GM23338 (cell line): ENCODE data around the gene LRRC4. TPM values are rescaled to one million over a fixed set of nuclear protein-coding genes. Genes with fewer than 3 reads are reported as not detected.

Experiments used
- ATAC-seq: fragments of 200-7000 bp; cut with Tn5 transposase; 3 replicates; pipeline ENCODE4 v1.9.1; 2020
- DNase-seq: peaks from one replicate; pipeline ENCODE4 v3.0.0-alpha.2; 2015; ENCODE audit warnings: low spot score
- H2AFZ ChIP-seq: fragments of 200-600 bp; sonication (generic); 2 replicates; pipeline ENCODE4 v1.8.0; 2016; ENCODE audit warnings: antibody characterized with exemption, mild to moderate bottlenecking, moderate library complexity
- H3F3A ChIP-seq: fragments of 200-600 bp; sonication (generic); replicated peaks from 2 replicates; pipeline ENCODE4 v1.8.0; 2017; ENCODE audit warnings: antibody characterized with exemption, mixed run types, low read depth
- H3K27ac ChIP-seq: fragments of 200-600 bp; sonication (generic); 2 replicates; pipeline ENCODE4 v1.6.1; 2016; ENCODE audit warnings: low read depth
- H3K27me3 ChIP-seq: fragments of 200-600 bp; sonication (generic); 2 replicates; pipeline ENCODE4 v1.8.0; 2016; ENCODE audit warnings: mild to moderate bottlenecking, mixed run types, moderate library complexity; ENCODE audit not compliant: insufficient read depth
- H3K36me3 ChIP-seq: fragments of 200-600 bp; sonication (generic); 2 replicates; pipeline ENCODE4 v1.8.0; 2016; ENCODE audit warnings: mild to moderate bottlenecking; ENCODE audit not compliant: insufficient read depth
- H3K4me1 ChIP-seq: fragments of 200-600 bp; sonication (generic); 2 replicates; pipeline ENCODE4 v1.8.0; 2016; ENCODE audit warnings: mild to moderate bottlenecking, moderate library complexity; ENCODE audit not compliant: insufficient read depth
- H3K4me2 ChIP-seq: fragments of 200-600 bp; sonication (generic); 2 replicates; pipeline ENCODE4 v1.7.1; 2017; ENCODE audit warnings: mixed run types
- H3K4me3 ChIP-seq: fragments of 200-600 bp; sonication (generic); 2 replicates; pipeline ENCODE4 v1.6.1; 2016; ENCODE audit warnings: mixed run types
- H3K79me2 ChIP-seq: fragments of 200-600 bp; sonication (generic); replicated peaks from 2 replicates; pipeline ENCODE4 v1.8.0; 2017; ENCODE audit warnings: mild to moderate bottlenecking; ENCODE audit not compliant: insufficient read depth
- H3K9me2 ChIP-seq: fragments of 200-600 bp; sonication (generic); 2 replicates; pipeline ENCODE4 v1.8.0; 2017; ENCODE audit not compliant: insufficient read depth
- H4K20me1 ChIP-seq: fragments of 200-600 bp; sonication (generic); replicated peaks from 2 replicates; pipeline ENCODE4 v1.8.0; 2017; ENCODE audit warnings: mild to moderate bottlenecking; ENCODE audit not compliant: insufficient read depth
- H3K27ac Mint-ChIP-seq: 2 replicates; pipeline ENCODE4 v1.8.0; 2020; ENCODE audit warnings: inconsistent platforms, mild to moderate bottlenecking, moderate library complexity, mixed read lengths
- H3K27me3 Mint-ChIP-seq: 3 replicates; pipeline ENCODE4 v1.8.0; 2022; ENCODE audit warnings: low read depth, mild to moderate bottlenecking, moderate library complexity, mixed read lengths, inconsistent platforms; ENCODE audit not compliant: insufficient read depth, poor library complexity
- H3K36me3 Mint-ChIP-seq: 3 replicates; pipeline ENCODE4 v1.8.0; 2021; ENCODE audit warnings: low read depth, mild to moderate bottlenecking, inconsistent platforms, moderate library complexity, mixed read lengths
- H3K4me1 Mint-ChIP-seq: 3 replicates; pipeline ENCODE4 v1.8.0; 2020; ENCODE audit warnings: mild to moderate bottlenecking, inconsistent platforms, mixed read lengths
- H3K4me3 Mint-ChIP-seq: 3 replicates; pipeline ENCODE4 v1.8.0; 2021; ENCODE audit warnings: moderate library complexity, mild to moderate bottlenecking, inconsistent platforms, mixed read lengths
- H3K9me3 Mint-ChIP-seq: 3 replicates; pipeline ENCODE4 v1.8.0; 2020; ENCODE audit warnings: moderate library complexity, mild to moderate bottlenecking, inconsistent platforms, mixed read lengths
- CREB1 ChIP-seq: fragments of 250-450 bp; sonication (Bioruptor Pico); IDR thresholded peaks from 2 replicates; pipeline ENCODE4 v1.5.0; 2020; ENCODE audit warnings: low read depth, mild to moderate bottlenecking, moderate library complexity
- EZH2 ChIP-seq: fragments of 200-600 bp; sonication (generic); IDR thresholded peaks from one replicate; pipeline ENCODE4 v1.8.0; 2017; ENCODE audit warnings: antibody characterized with exemption, mild to moderate bottlenecking, low read depth; ENCODE audit not compliant: unreplicated experiment
- EZH2phosphoT487 ChIP-seq: fragments of 200-600 bp; sonication (generic); IDR thresholded peaks from one replicate; pipeline ENCODE4 v1.8.1; 2018; ENCODE audit warnings: antibody characterized with exemption; ENCODE audit not compliant: unreplicated experiment
- JUNB ChIP-seq: IDR thresholded peaks from one replicate; pipeline ENCODE4 v1.6.1; 2016; ENCODE audit warnings: antibody characterized with exemption; ENCODE audit not compliant: unreplicated experiment
- NANOG ChIP-seq: IDR thresholded peaks from 2 replicates; pipeline ENCODE4 v1.6.1; 2016; ENCODE audit warnings: antibody characterized with exemption, borderline replicate concordance
- POLR2AphosphoS5 ChIP-seq: IDR thresholded peaks from 2 replicates; pipeline ENCODE4 v1.6.1; 2016; ENCODE audit warnings: antibody characterized with exemption, low read depth
- STAT1 ChIP-seq: IDR thresholded peaks from one replicate; pipeline ENCODE4 v1.6.1; 2016; ENCODE audit warnings: antibody characterized with exemption; ENCODE audit not compliant: unreplicated experiment
- ZNF114 ChIP-seq: fragments of 250-450 bp; sonication (Bioruptor Pico); IDR thresholded peaks from 2 replicates; pipeline ENCODE4 v1.5.0; 2020; ENCODE audit warnings: mild to moderate bottlenecking, moderate library complexity
- ZNF331 ChIP-seq: fragments of 250-450 bp; sonication (Bioruptor Pico); IDR thresholded peaks from 2 replicates; pipeline ENCODE4 v1.5.0; 2020; ENCODE audit warnings: low read depth, mild to moderate bottlenecking, moderate library complexity
- polyA plus RNA-seq: library from polyadenylated mRNA; unstranded; fragments of >200 nt; fragmentation: Nextera tagmentation; extraction: Ambion mirVana; gene quantifications from 2 replicates; pipeline ENCODE4 v1.2.1, GENCODE V29; 2016
- total RNA-seq: library from RNA; depleted of rRNA; stranded (reverse); fragments of >200 nt; shearing (Covaris generic); gene quantifications from 2 replicates; pipeline ENCODE4 v1.2.3, GENCODE V29; 2014
- TF ChIP-seq, protein P1 (sequence below): fragments of 250-450 bp; sonication (Bioruptor Pico); IDR thresholded peaks from 2 replicates; pipeline ENCODE4 v1.5.0; 2020; ENCODE audit warnings: mild to moderate bottlenecking, moderate library complexity
- TF ChIP-seq, protein P2 (sequence below), 2 experiments: fragments of 200-600 bp in 1 of 2; sonication (generic) in 1 of 2; conservative IDR thresholded peaks; 2 replicates each; pipeline versions ENCODE4 v1.5.1 to v1.6.1; 2016 to 2017; ENCODE audit warnings: antibody characterized with exemption in 2 of 2, low read depth in 2 of 2, mild to moderate bottlenecking in 2 of 2, moderate library complexity in 1 of 2
- TF ChIP-seq, protein P3 (sequence below): IDR thresholded peaks from 2 replicates; pipeline ENCODE4 v1.6.1; 2016; ENCODE audit warnings: antibody characterized with exemption
- TF ChIP-seq, protein P4 (sequence below): IDR thresholded peaks from one replicate; pipeline ENCODE4 v1.6.1; 2018; ENCODE audit warnings: antibody characterized with exemption; ENCODE audit not compliant: unreplicated experiment

The LRRC4 gene
- total and polyA plus RNA-seq, 2 experiments from 2014 or later, result 1.9 to 5.2 TPM

DNA sequence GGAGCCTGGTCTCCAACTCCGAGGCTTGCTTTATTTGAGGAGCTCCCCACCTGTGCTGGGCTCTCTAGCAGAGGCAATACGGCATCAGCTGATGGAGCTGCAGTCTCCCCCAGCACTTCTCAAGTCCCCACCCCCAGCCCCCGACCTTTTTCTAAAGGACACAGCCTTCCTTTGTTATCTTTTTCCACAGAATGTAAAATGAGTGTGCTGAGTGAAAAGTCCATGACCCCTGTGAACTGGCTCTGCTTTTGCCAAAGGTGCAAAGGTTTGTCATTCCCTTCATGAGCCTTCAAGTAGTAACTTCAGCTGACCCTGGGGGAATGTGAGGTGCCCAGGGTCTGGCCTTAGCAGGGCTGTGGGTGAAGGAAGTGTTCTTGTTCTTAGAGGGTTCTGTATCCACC lies 25.5 kb downstream of the LRRC4 start:
- Histone ChIP-seq H3K27ac (no peak overlapping the region), H3K9me2 (peaks cover 6% of the 10 kb centered on the region; the same call in 1 of the 2 replicates), H3K79me2 (peaks cover 10% of the 10 kb centered on the region; the same call in 1 of the 2 replicates), H4K20me1 (peaks cover 39% of the 10 kb centered on the region), H3K4me3 (no peak overlapping the region), H3K36me3 (no peaks in the 10 kb centered on the region; the same call in 1 of the 2 replicates), H3F3A (no peaks in the 10 kb centered on the region), H3K4me2 (no peak overlapping the region), H3K27me3 (no peaks in the 10 kb centered on the region), H2AFZ (no peak overlapping the region), H3K4me1 (peaks cover 2% of the 10 kb centered on the region; the same call in 1 of the 2 replicates)
- ATAC-seq, result no peak; the same call in 2 of the 3 replicates
- H3K4me1 Mint-ChIP-seq, result peaks cover 19% of the 10 kb centered on the region; the same call in 2 of the 3 replicates
- DNase-seq, result no peak
- no peaks in the 10 kb centered on the region for H3K36me3 Mint-ChIP-seq
- no peak overlapping the region for H3K4me3 Mint-ChIP-seq
- no peaks in the 10 kb centered on the region for H3K9me3 Mint-ChIP-seq
- no peak for TF ChIP-seq JUNB
- no peak for TF ChIP-seq STAT1
- TF ChIP-seq NANOG, result no peak
- TF ChIP-seq POLR2AphosphoS5, result no peak
- TF ChIP-seq, protein P1, sequence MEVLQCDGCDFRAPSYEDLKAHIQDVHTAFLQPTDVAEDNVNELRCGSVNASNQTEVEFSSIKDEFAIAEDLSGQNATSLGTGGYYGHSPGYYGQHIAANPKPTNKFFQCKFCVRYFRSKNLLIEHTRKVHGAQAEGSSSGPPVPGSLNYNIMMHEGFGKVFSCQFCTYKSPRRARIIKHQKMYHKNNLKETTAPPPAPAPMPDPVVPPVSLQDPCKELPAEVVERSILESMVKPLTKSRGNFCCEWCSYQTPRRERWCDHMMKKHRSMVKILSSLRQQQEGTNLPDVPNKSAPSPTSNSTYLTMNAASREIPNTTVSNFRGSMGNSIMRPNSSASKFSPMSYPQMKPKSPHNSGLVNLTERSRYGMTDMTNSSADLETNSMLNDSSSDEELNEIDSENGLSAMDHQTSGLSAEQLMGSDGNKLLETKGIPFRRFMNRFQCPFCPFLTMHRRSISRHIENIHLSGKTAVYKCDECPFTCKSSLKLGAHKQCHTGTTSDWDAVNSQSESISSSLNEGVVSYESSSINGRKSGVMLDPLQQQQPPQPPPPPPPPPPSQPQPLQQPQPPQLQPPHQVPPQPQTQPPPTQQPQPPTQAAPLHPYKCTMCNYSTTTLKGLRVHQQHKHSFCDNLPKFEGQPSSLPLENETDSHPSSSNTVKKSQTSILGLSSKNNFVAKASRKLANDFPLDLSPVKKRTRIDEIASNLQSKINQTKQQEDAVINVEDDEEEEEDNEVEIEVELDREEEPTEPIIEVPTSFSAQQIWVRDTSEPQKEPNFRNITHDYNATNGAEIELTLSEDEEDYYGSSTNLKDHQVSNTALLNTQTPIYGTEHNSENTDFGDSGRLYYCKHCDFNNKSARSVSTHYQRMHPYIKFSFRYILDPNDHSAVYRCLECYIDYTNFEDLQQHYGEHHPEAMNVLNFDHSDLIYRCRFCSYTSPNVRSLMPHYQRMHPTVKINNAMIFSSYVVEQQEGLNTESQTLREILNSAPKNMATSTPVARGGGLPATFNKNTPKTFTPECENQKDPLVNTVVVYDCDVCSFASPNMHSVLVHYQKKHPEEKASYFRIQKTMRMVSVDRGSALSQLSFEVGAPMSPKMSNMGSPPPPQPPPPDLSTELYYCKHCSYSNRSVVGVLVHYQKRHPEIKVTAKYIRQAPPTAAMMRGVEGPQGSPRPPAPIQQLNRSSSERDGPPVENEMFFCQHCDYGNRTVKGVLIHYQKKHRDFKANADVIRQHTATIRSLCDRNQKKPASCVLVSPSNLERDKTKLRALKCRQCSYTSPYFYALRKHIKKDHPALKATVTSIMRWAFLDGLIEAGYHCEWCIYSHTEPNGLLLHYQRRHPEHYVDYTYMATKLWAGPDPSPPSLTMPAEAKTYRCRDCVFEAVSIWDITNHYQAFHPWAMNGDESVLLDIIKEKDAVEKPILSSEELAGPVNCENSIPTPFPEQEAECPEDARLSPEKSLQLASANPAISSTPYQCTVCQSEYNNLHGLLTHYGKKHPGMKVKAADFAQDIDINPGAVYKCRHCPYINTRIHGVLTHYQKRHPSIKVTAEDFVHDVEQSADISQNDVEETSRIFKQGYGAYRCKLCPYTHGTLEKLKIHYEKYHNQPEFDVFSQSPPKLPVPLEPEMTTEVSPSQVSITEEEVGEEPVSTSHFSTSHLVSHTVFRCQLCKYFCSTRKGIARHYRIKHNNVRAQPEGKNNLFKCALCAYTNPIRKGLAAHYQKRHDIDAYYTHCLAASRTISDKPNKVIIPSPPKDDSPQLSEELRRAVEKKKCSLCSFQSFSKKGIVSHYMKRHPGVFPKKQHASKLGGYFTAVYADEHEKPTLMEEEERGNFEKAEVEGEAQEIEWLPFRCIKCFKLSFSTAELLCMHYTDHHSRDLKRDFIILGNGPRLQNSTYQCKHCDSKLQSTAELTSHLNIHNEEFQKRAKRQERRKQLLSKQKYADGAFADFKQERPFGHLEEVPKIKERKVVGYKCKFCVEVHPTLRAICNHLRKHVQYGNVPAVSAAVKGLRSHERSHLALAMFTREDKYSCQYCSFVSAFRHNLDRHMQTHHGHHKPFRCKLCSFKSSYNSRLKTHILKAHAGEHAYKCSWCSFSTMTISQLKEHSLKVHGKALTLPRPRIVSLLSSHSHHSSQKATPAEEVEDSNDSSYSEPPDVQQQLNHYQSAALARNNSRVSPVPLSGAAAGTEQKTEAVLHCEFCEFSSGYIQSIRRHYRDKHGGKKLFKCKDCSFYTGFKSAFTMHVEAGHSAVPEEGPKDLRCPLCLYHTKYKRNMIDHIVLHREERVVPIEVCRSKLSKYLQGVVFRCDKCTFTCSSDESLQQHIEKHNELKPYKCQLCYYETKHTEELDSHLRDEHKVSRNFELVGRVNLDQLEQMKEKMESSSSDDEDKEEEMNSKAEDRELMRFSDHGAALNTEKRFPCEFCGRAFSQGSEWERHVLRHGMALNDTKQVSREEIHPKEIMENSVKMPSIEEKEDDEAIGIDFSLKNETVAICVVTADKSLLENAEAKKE (CRISPR knock-in tag), result no peak
- TF ChIP-seq, protein P2, sequence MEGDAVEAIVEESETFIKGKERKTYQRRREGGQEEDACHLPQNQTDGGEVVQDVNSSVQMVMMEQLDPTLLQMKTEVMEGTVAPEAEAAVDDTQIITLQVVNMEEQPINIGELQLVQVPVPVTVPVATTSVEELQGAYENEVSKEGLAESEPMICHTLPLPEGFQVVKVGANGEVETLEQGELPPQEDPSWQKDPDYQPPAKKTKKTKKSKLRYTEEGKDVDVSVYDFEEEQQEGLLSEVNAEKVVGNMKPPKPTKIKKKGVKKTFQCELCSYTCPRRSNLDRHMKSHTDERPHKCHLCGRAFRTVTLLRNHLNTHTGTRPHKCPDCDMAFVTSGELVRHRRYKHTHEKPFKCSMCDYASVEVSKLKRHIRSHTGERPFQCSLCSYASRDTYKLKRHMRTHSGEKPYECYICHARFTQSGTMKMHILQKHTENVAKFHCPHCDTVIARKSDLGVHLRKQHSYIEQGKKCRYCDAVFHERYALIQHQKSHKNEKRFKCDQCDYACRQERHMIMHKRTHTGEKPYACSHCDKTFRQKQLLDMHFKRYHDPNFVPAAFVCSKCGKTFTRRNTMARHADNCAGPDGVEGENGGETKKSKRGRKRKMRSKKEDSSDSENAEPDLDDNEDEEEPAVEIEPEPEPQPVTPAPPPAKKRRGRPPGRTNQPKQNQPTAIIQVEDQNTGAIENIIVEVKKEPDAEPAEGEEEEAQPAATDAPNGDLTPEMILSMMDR (conservative IDR thresholded peaks at IDR 0.05; ENCODE audit: low read depth in 2 of 2), result no peak
- no peak for TF ChIP-seq CREB1 (CRISPR knock-in tag)
- no peak for TF ChIP-seq ZNF114 (CRISPR knock-in tag)
- TF ChIP-seq EZH2phosphoT487, result no peak
- TF ChIP-seq, protein P3, sequence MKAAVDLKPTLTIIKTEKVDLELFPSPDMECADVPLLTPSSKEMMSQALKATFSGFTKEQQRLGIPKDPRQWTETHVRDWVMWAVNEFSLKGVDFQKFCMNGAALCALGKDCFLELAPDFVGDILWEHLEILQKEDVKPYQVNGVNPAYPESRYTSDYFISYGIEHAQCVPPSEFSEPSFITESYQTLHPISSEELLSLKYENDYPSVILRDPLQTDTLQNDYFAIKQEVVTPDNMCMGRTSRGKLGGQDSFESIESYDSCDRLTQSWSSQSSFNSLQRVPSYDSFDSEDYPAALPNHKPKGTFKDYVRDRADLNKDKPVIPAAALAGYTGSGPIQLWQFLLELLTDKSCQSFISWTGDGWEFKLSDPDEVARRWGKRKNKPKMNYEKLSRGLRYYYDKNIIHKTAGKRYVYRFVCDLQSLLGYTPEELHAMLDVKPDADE, result no peak
- TF ChIP-seq EZH2, result no peak
- TF ChIP-seq, protein P4, sequence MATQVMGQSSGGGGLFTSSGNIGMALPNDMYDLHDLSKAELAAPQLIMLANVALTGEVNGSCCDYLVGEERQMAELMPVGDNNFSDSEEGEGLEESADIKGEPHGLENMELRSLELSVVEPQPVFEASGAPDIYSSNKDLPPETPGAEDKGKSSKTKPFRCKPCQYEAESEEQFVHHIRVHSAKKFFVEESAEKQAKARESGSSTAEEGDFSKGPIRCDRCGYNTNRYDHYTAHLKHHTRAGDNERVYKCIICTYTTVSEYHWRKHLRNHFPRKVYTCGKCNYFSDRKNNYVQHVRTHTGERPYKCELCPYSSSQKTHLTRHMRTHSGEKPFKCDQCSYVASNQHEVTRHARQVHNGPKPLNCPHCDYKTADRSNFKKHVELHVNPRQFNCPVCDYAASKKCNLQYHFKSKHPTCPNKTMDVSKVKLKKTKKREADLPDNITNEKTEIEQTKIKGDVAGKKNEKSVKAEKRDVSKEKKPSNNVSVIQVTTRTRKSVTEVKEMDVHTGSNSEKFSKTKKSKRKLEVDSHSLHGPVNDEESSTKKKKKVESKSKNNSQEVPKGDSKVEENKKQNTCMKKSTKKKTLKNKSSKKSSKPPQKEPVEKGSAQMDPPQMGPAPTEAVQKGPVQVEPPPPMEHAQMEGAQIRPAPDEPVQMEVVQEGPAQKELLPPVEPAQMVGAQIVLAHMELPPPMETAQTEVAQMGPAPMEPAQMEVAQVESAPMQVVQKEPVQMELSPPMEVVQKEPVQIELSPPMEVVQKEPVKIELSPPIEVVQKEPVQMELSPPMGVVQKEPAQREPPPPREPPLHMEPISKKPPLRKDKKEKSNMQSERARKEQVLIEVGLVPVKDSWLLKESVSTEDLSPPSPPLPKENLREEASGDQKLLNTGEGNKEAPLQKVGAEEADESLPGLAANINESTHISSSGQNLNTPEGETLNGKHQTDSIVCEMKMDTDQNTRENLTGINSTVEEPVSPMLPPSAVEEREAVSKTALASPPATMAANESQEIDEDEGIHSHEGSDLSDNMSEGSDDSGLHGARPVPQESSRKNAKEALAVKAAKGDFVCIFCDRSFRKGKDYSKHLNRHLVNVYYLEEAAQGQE, result no peak
- TF ChIP-seq ZNF331 (CRISPR knock-in tag), result no peak
- H3K27me3 Mint-ChIP-seq, result peaks cover 13% of the 10 kb centered on the region
- H3K27ac Mint-ChIP-seq, result no peak overlapping the region
